Measurements from ENCODE around the gene DEPDC5. TPM values are rescaled to one million over a fixed set of nuclear protein-coding genes. Genes with fewer than 3 reads are reported as not detected.

DEPDC5 gene
- total RNA-seq, 1 experiment from 2014 or later, result 15.6 TPM

GRCh38 chr22:31933816-31934482 lies 180.1 kb downstream of the DEPDC5 start:
- in situ Hi-C loops (cut with HindIII; ENCODE audit: low sequenced_read_pairs), result no loop called here
- no peak for DNase-seq (ENCODE audit: low spot score)

- in situ Hi-C loops (cut with HindIII; ENCODE audit: low sequenced_read_pairs), result no loop called here
These were observed 182.3 kb downstream of the DEPDC5 start for GRCh38 chr22:31935961-31936635.

GRCh38 chr22:31937341-31937740 lies 183.5 kb downstream of the DEPDC5 start:
- in situ Hi-C loops (cut with HindIII; ENCODE audit: low sequenced_read_pairs), result no loop called here

More at GRCh38 chr22:31935961-31936635, 182.3 kb downstream of the DEPDC5 start:
- peak; percentile 26 for DNase-seq (ENCODE audit: low spot score)

GRCh38 chr22:31938296-31938695 lies 184.5 kb downstream of the DEPDC5 start:
- peak; percentile 40 for DNase-seq (ENCODE audit: low spot score)
- in situ Hi-C loops (cut with HindIII; ENCODE audit: low sequenced_read_pairs), result no loop called here

More at GRCh38 chr22:31937341-31937740, 183.5 kb downstream of the DEPDC5 start:
- DNase-seq (ENCODE audit: low spot score), result no peak

- DNase-seq (ENCODE audit: low spot score), result no peak
- in situ Hi-C loops (cut with HindIII; ENCODE audit: low sequenced_read_pairs), result no loop called here
These were observed 186.7 kb downstream of the DEPDC5 start for GRCh38 chr22:31940506-31940905.

- in situ Hi-C loops (cut with HindIII; ENCODE audit: low sequenced_read_pairs), result no loop called here
- DNase-seq (ENCODE audit: low spot score), result no peak
These were observed 188.3 kb downstream of the DEPDC5 start for GRCh38 chr22:31942091-31942490.

GRCh38 chr22:31943206-31943977 lies 189.6 kb downstream of the DEPDC5 start:
- DNase-seq (ENCODE audit: low spot score), result no peak
- in situ Hi-C loops (cut with HindIII; ENCODE audit: low sequenced_read_pairs), result no loop called here

GRCh38 chr22:31943978-31944699 lies 190.3 kb downstream of the DEPDC5 start, which contains the start of gene YWHAH:
Gene YWHAH (plus strand): TSS chr22:31944535. CDS start chr22:31944734, 199 bp downstream.
- in situ Hi-C loops (cut with HindIII; ENCODE audit: low sequenced_read_pairs), result no loop called here
- peak; percentile 95 for DNase-seq (ENCODE audit: low spot score)

- in situ Hi-C loops (cut with HindIII; ENCODE audit: low sequenced_read_pairs), result no loop called here
- peak; percentile 38 for DNase-seq (ENCODE audit: low spot score)
These were observed 191.1 kb downstream of the DEPDC5 start for GRCh38 chr22:31944700-31945442.

GRCh38 chr22:31945443-31945855 lies 191.6 kb downstream of the DEPDC5 start:
- in situ Hi-C loops (cut with HindIII; ENCODE audit: low sequenced_read_pairs), result no loop called here
- DNase-seq (ENCODE audit: low spot score), result no peak

- DNase-seq (ENCODE audit: low spot score), result peak; percentile 74
- in situ Hi-C loops (cut with HindIII; ENCODE audit: low sequenced_read_pairs), result no loop called here
These were observed 192.3 kb downstream of the DEPDC5 start for GRCh38 chr22:31945971-31946680.

- in situ Hi-C loops (cut with HindIII; ENCODE audit: low sequenced_read_pairs), result no loop called here
- peak; percentile 87 for DNase-seq (ENCODE audit: low spot score)
These were observed 193.5 kb downstream of the DEPDC5 start for GRCh38 chr22:31947296-31947695.

- DNase-seq (ENCODE audit: low spot score), result no peak
- in situ Hi-C loops (cut with HindIII; ENCODE audit: low sequenced_read_pairs), result no loop called here
These were observed 194.2 kb downstream of the DEPDC5 start for GRCh38 chr22:31948002-31948401.

- in situ Hi-C loops (cut with HindIII; ENCODE audit: low sequenced_read_pairs), result loop anchor here (10.0 to 25.0 kb wide), 2 partner anchors 135 to 238 kb away; no protein-coding TSS in a partner anchor
- DNase-seq (ENCODE audit: low spot score), result peak; percentile 64
These were observed 196.4 kb downstream of the DEPDC5 start for GRCh38 chr22:31950226-31950625.

- no peak for DNase-seq (ENCODE audit: low spot score)
- in situ Hi-C loops (cut with HindIII; ENCODE audit: low sequenced_read_pairs), result loop anchor here (10.0 to 25.0 kb wide), 2 partner anchors 137 to 239 kb away; no protein-coding TSS in a partner anchor
These were observed 197.6 kb downstream of the DEPDC5 start for GRCh38 chr22:31951194-31952093.

GRCh38 chr22:31952094-31952401 lies 198.2 kb downstream of the DEPDC5 start:
- DNase-seq (ENCODE audit: low spot score), result no peak
- in situ Hi-C loops (cut with HindIII; ENCODE audit: low sequenced_read_pairs), result loop anchor here (10.0 to 25.0 kb wide), 2 partner anchors 137 to 240 kb away; no protein-coding TSS in a partner anchor

- no peak for DNase-seq (ENCODE audit: low spot score)
- in situ Hi-C loops (cut with HindIII; ENCODE audit: low sequenced_read_pairs), result loop anchor here (10.0 to 25.0 kb wide), 2 partner anchors 138 to 240 kb away; no protein-coding TSS in a partner anchor
These were observed 198.7 kb downstream of the DEPDC5 start for GRCh38 chr22:31952472-31952871.
